Mucosa of descending colon (tissue), 3 donors: ENCODE data around the gene PDE4D. TPM values are rescaled to one million over a fixed set of nuclear protein-coding genes. Genes with fewer than 3 reads are reported as not detected.

Experiments
- ATAC-seq: fragments of 200-7000 bp; cut with Tn5 transposase; one replicate; pipeline ENCODE4 v1.9.1; 2020; ENCODE audit warnings: mild to moderate bottlenecking, moderate library complexity
- DNase-seq, 3 donors: peaks; one replicate each; pipeline ENCODE4 v3.0.0-alpha.2; 2020
- H3K36me3 ChIP-seq: fragments of 200-600 bp; one replicate; pipeline ENCODE4 v1.8.0; 2021; ENCODE audit warnings: low read depth, mild to moderate bottlenecking
- H3K4me1 ChIP-seq: fragments of 200-600 bp; one replicate; pipeline ENCODE4 v1.8.0; 2021; ENCODE audit warnings: low read depth, mild to moderate bottlenecking
- H3K4me3 ChIP-seq: fragments of 200-600 bp; one replicate; pipeline ENCODE4 v1.8.0; 2021; ENCODE audit warnings: mild to moderate bottlenecking
- H3K9me3 ChIP-seq: fragments of 200-600 bp; one replicate; pipeline ENCODE4 v1.8.0; 2021; ENCODE audit warnings: mild to moderate bottlenecking
- intact Hi-C, 2 donors: fragments of 100-400 bp; cut with DNase I in 1 of 2; cut with micrococcal nuclease in 1 of 2; formaldehyde crosslinking; loops; one replicate each; pipeline versions ENCODE4 v1.11.0 to v1.11.1; 2022; cut with DNase I, micrococcal nuclease
- total RNA-seq, 3 donors: library from RNA; stranded (reverse); fragmentation: NEBNext Ultra II Directional in 2 of 3; extraction: Animal tissue kit (Norgen Biotek cat#: 25700) in 2 of 3; gene quantifications; one replicate each; pipeline versions ENCODE4 v1.2.1 to v1.2.4, GENCODE V29; 2021 to 2023
- TF ChIP-seq, protein P1 (sequence below): fragments of 200-600 bp; IDR thresholded peaks from one replicate; pipeline ENCODE4 v1.8.0; 2022; ENCODE audit warnings: antibody characterized with exemption, mild to moderate bottlenecking
- donor health status: DM: no; HTN: no; CAD: no; lungs with moderate emphysema.
- donor health status: DM: no; HTN: no; CAD: no.
- donor health status: DM: no; HTN: yes; CAD: no.

PDE4D gene
- total RNA-seq, 3 donors from 2014 or later, result 37.9 to 137 (median 100) TPM

DNA sequence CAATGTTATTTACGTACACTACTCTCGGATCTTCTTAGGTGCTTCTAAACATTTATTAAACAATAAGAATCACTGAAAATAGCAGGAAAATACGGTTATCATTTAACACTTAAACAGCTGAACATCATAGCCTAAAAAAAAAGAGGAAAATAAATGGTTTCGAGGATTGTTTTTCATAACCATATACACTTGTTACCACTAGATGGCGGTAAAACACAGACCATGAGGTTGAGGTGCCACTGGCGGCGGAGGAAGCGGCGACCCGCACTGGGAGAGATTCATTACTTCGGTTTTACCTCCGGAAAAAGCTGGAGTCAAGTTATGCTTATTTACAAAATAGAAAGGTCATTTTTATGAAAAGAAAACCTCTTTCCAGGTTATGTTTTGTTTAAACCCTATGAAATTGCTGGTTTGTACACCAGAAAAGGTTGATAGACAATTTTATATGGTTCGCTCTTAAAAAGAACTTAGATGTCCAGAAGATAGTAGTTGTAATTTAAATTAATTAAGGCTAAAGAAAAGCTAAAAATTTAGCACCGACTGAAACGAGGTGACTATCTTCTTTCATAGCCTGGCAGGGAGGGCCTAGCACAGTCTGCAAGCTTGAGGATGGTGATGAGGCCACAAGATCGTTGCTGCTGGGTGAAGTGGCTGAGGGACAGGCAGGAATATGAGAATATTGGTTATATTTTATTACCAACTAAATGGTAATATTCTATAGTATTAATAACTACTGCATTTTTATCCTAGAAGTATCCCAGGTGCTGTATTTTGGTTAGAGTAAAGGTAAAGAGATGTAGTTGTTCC is 704.9 kb downstream of the PDE4D start:
- ATAC-seq, result peak; percentile 94

DNA sequence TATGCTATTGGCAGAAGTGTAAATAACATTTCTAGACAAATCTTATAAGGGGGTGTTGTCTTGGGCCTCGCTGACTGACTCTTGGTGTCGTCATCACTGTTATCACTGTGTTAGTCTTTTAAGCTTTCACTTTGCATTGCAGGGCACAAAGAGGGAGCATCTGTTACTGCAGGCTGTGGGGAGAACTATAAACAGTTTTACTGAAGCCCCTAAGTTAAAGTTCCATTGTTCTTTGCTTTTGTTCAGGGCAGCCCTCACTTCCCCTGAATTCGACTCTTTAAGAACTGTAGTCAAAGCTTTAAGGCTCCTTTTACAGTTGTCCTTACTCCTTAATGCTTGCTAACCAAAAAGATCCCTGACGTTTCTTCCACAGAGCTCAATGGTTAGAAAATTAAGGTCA is 705.7 kb downstream of the PDE4D start:
- intact Hi-C loops, result loop anchor here (5.0 to 10.0 kb wide), 3 partner anchors 194 to 484 kb away; no protein-coding TSS in a partner anchor
- H3K4me1 ChIP-seq, result no peaks in the 10 kb centered on the region
- ATAC-seq, result no peak
- H3K4me3 ChIP-seq, result no peak overlapping the region
- TF ChIP-seq, protein P1, sequence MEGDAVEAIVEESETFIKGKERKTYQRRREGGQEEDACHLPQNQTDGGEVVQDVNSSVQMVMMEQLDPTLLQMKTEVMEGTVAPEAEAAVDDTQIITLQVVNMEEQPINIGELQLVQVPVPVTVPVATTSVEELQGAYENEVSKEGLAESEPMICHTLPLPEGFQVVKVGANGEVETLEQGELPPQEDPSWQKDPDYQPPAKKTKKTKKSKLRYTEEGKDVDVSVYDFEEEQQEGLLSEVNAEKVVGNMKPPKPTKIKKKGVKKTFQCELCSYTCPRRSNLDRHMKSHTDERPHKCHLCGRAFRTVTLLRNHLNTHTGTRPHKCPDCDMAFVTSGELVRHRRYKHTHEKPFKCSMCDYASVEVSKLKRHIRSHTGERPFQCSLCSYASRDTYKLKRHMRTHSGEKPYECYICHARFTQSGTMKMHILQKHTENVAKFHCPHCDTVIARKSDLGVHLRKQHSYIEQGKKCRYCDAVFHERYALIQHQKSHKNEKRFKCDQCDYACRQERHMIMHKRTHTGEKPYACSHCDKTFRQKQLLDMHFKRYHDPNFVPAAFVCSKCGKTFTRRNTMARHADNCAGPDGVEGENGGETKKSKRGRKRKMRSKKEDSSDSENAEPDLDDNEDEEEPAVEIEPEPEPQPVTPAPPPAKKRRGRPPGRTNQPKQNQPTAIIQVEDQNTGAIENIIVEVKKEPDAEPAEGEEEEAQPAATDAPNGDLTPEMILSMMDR, result no peak
- H3K9me3 ChIP-seq, result no peaks in the 10 kb centered on the region
- H3K36me3 ChIP-seq, result no peaks in the 10 kb centered on the region
- DNase-seq, result no peak

More for the DNA sequence above, 704.9 kb downstream of the PDE4D start:
- H3K4me1 ChIP-seq, result no peaks in the 10 kb centered on the region
- H3K4me3 ChIP-seq, result no peak overlapping the region
- intact Hi-C loops, result loop anchor here (5.0 to 10.0 kb wide), 3 partner anchors 194 to 484 kb away; no protein-coding TSS in a partner anchor
- peak; percentile 66 to 77 (median 67) for DNase-seq
- TF ChIP-seq, protein P1, result peak; percentile 45
- no peaks in the 10 kb centered on the region for H3K36me3 ChIP-seq
- no peaks in the 10 kb centered on the region for H3K9me3 ChIP-seq

DNA sequence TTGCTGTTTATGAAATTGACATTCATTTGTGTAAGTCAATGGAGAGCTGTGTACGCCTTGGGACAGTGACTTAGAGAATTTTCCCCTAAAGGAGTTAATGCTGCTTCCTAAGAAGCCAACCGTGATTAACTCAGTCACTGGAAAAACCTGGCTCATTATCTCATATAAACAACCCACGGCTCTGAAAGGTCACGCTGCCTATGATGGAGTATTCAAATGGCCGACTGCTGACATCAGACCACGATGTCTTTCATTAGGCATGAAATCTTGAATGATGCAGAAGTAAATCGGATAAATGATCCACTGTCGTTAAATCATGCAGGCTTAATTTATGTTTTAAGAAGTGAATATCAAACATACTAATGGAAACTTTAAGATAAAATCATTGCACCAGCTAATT is 706.9 kb downstream of the PDE4D start:
- DNase-seq (no peak), ATAC-seq (no peak)
- Histone ChIP-seq H3K4me3 (no peak overlapping the region), H3K9me3 (no peaks in the 10 kb centered on the region), H3K36me3 (no peaks in the 10 kb centered on the region), H3K4me1 (no peaks in the 10 kb centered on the region)
- TF ChIP-seq, protein P1, result no peak
- intact Hi-C loops, result loop anchor here (5.0 to 10.0 kb wide), 3 partner anchors 196 to 486 kb away; no protein-coding TSS in a partner anchor

DNA sequence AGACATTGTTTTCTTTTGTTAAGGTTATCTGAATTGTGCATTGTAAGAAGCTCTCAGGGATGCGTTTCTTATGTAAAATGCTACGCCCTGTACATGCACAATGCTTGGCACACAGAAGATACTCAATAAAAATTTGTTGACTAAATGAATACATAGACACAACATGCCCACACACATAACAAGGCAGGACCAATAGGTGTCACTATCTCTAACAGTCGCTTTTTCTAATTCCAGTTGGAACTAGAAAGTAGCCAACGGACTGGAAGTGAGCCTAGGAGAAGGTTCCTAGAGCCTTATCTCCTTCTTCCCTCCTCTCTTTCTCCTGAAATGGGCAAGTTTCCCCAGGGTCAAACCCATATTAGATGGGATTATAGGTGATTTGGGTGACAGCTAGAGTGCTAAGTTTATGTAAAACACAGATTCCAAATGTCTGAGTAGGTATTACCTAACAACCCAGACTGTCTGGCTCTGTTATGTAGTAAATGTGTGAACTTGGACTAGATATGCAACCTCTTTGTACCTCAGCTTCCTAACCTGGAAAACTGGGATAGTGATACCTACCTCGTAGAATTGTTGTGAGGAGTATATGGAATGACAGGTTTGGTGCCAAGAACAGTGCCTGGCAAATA is 707.7 kb downstream of the PDE4D start:
- intact Hi-C loops, result loop anchor here (5.0 to 10.0 kb wide), 3 partner anchors 196 to 486 kb away; no protein-coding TSS in a partner anchor
- ATAC-seq (no peak), DNase-seq (no peak)
- TF ChIP-seq, protein P1, result no peak
- H3K4me3 ChIP-seq, result no peak overlapping the region
- no peaks in the 10 kb centered on the region for H3K4me1 ChIP-seq
- no peaks in the 10 kb centered on the region for H3K9me3 ChIP-seq
- H3K36me3 ChIP-seq, result no peaks in the 10 kb centered on the region

DNA sequence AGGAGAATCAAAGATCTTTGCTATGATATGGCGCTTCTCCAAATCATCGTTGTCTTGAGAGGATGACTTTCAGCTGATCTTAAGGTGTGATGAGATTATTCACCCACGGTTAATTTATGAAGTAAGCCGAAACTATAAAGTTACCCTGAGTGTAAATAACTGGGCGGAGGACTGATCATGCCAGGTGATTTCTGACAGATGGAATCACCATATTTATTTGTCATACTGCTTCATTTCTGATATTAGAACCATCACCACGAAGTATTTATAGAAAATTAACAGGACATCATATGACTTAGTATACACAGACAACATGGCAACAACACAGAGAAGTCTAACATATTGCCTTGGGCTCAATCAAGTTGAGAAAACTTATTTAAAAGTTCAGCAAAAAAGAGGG is 708.8 kb downstream of the PDE4D start:
- Histone ChIP-seq H3K36me3 (no peaks in the 10 kb centered on the region), H3K4me3 (no peak overlapping the region), H3K4me1 (no peaks in the 10 kb centered on the region), H3K9me3 (no peaks in the 10 kb centered on the region)
- TF ChIP-seq, protein P1, result no peak
- DNase-seq (no peak), ATAC-seq (no peak)
- intact Hi-C loops, result loop anchor here (5.0 to 10.0 kb wide), 3 partner anchors 198 to 488 kb away; no protein-coding TSS in a partner anchor
